Measurements from ENCODE around the gene CBLB.

GRCh38 chr3:105862217-105862616, 6.6 kb downstream of the CBLB start:
- TF ChIP-seq CTCF (conservative IDR thresholded peaks at IDR 0.05; ENCODE audit: low read depth, low read length) (no peak), EZH2 (IDR thresholded peaks at IDR 0.05; ENCODE audit: low read length, unreplicated experiment) (no peak), EZH2phosphoT487 (IDR thresholded peaks at IDR 0.05; ENCODE audit: borderline replicate concordance, low read length) (no peak)

All from PC-3 (cell line).